Prostate gland (tissue), 2 donors: Measurements from ENCODE around the gene SSBP1.
A peak's percentile ranks its signal among the peaks of the same experiment; 100 is the strongest.

Source experiments
- POLR2A ChIP-seq: fragments of 450-650 bp; IDR thresholded peaks from one replicate; pipeline ENCODE4 v1.6.1; 2016; ENCODE audit warnings: antibody characterized with exemption, mild to moderate bottlenecking
- POLR2AphosphoS5 ChIP-seq: sonication (generic); formaldehyde crosslinking; IDR thresholded peaks from one replicate; pipeline ENCODE4 v1.6.1; 2017; ENCODE audit warnings: antibody characterized with exemption
- TF ChIP-seq, protein P1 (sequence below), 4 experiments: fragments of 200-600 bp in 2 of 4; fragments of 450-650 bp in 2 of 4; sonication (generic) in 2 of 4; IDR thresholded peaks; 1 replicate in 3 of 4; 2 replicates in 1 of 4; pipeline ENCODE4 v1.5.1; 2016 to 2019; ENCODE audit warnings: antibody characterized with exemption in 4 of 4, mild to moderate bottlenecking in 2 of 4, moderate library complexity in 2 of 4

DNA sequence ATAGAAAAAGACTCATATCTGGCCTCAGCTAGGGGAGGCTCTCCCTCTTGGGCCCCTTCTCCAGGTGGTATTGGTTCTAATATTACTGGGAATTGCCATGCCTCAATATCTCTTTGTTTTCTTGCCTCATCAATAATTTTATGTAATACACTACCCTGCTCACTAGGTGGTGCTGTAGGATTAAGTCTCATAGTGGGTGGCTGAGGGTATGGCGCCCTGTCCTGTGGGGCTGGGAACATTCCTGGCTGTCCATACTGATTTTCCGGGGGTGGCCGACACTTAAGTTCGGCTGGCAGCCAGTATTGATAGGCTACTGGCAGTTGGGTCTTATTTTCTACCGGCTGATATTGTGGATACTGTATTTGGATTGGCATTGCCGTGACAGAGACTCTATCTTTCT, 16.8 kb downstream of the SSBP1 start:
- TF ChIP-seq, protein P1, sequence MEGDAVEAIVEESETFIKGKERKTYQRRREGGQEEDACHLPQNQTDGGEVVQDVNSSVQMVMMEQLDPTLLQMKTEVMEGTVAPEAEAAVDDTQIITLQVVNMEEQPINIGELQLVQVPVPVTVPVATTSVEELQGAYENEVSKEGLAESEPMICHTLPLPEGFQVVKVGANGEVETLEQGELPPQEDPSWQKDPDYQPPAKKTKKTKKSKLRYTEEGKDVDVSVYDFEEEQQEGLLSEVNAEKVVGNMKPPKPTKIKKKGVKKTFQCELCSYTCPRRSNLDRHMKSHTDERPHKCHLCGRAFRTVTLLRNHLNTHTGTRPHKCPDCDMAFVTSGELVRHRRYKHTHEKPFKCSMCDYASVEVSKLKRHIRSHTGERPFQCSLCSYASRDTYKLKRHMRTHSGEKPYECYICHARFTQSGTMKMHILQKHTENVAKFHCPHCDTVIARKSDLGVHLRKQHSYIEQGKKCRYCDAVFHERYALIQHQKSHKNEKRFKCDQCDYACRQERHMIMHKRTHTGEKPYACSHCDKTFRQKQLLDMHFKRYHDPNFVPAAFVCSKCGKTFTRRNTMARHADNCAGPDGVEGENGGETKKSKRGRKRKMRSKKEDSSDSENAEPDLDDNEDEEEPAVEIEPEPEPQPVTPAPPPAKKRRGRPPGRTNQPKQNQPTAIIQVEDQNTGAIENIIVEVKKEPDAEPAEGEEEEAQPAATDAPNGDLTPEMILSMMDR (IDR thresholded peaks at IDR 0.05), result peak in 2 of 4 experiments; percentile 19 to 27
- no peak for TF ChIP-seq POLR2A
- no peak for TF ChIP-seq POLR2AphosphoS5
